ENCODE measurements around the gene PHTF1. TPM values are rescaled to one million over a fixed set of nuclear protein-coding genes. Genes with fewer than 3 reads are reported as not detected.

PHTF1 gene
- polyA plus RNA-seq, 1 experiment = 18.0 TPM

DNA sequence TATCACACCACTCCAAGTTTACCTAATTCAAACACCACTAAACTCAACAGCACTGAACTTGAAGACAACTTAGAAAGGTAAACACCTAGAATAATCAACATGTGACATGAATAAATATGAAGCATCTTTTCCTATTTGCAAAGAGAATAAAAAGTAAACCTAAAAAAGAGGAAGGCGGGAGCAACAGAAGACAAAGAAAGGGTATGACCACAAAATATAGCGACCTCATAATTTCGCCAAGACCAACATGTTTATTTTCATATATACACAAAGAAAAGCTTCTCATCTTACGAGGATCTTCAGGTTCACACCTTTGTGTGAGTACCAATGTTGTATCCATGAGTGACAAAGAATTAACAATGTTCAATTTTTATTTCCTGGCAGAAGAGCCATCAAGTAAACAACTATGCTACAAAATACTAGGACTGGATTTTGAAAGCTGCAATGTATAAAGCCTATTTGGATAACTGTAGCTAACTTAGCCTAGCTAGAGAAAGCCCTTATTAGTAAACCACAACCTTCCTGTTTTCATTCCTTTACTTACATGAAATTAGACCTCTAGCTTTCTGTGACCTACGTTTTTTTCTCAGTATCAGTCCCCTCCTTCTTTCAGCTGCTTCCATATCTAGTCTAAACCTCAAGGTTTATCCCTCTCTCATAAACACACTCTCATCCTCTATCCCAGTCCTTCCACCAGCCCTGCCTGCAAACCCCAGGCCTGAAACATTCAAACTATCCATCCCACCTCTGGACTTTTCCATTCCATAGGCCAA is 21.3 kb upstream of the PHTF1 start:
- POLR2A ChIA-PET = no interaction called here

DNA sequence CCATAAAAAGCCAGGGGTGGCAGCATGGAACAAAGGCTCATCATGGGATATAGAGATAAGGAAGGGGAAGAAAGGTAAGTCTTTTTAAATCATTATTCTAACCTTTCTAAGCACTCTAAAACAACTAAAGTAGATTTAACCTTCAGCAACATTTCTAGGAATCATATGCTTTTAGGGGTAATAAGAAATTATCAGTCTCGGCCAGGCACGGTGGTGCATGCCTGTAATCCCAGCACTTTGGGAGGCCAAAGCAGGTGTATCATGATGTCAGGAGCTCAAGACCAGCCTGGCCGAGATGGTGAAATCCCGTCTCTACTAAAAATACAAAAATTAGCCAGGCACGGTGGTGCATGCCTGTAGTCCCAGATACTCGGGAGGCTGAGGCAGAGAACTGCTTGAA is 20.3 kb upstream of the PHTF1 start:
- Histone ChIP-seq H3K27me3 (ENCODE audit: control insufficient read depth, insufficient read depth, low read length) (no peaks in the 10 kb centered on the region), H3K9me3 (ENCODE audit: control insufficient read depth, insufficient read depth, low read length) (no peaks in the 10 kb centered on the region), H3K4me3 (ENCODE audit: low read depth, low read length) (no peak overlapping the region), H3K27ac (ENCODE audit: low read depth, low read length) (no peak overlapping the region)
- CTCF ChIA-PET = no interaction called here
- no peak for TF ChIP-seq CTCF (IDR thresholded peaks at IDR 0.05; ENCODE audit: low read depth, low read length)
- no peak for DNase-seq (ENCODE audit: low read depth, low spot score)
- POLR2A ChIA-PET = no interaction called here

More for the DNA sequence above, 21.3 kb upstream of the PHTF1 start:
- DNase-seq (ENCODE audit: low read depth, low spot score) = no peak
- CTCF ChIA-PET = interaction anchor here (1.3 kb wide), 1 partner anchor 641 kb away, joined by 4 read pairs; no protein-coding TSS in a partner anchor
- TF ChIP-seq CTCF (IDR thresholded peaks at IDR 0.05; ENCODE audit: low read depth, low read length) = no peak
- H3K4me3 ChIP-seq (ENCODE audit: low read depth, low read length) = no peak overlapping the region
- no peak overlapping the region for H3K27ac ChIP-seq (ENCODE audit: low read depth, low read length)
- no peaks in the 10 kb centered on the region for H3K9me3 ChIP-seq (ENCODE audit: control insufficient read depth, insufficient read depth, low read length)
- H3K27me3 ChIP-seq (ENCODE audit: control insufficient read depth, insufficient read depth, low read length) = no peaks in the 10 kb centered on the region

- DNase-seq (ENCODE audit: low read depth, low spot score) = no peak
- Histone ChIP-seq H3K27me3 (ENCODE audit: control insufficient read depth, insufficient read depth, low read length) (no peaks in the 10 kb centered on the region), H3K27ac (ENCODE audit: low read depth, low read length) (no peak overlapping the region), H3K4me3 (ENCODE audit: low read depth, low read length) (no peak overlapping the region), H3K9me3 (ENCODE audit: control insufficient read depth, insufficient read depth, low read length) (no peaks in the 10 kb centered on the region)
- ChIA-PET CTCF (no interaction called here), POLR2A (no interaction called here)
- TF ChIP-seq CTCF (IDR thresholded peaks at IDR 0.05; ENCODE audit: low read depth, low read length) = no peak
Observed at GRCh38 chr1:113777561-113777960, 18.3 kb upstream of the PHTF1 start.

DNA sequence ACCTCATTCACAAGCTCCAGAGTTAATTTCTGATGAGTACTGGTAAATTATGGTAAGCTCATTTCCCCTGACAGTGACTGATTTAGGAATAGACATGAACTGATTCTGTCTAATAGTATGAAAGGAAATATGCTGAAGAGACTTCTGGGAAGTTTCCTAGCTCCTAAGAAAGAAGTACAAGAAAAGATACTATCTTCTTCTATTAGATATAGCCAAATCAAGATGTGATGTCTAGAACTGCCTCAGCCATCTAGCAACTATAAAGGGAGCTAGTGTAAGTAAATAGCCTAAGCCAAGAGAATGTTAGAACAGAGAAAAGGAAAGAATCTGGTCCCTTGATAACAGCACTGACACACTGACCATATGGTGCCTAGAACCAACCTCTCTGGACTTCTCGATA is 10.7 kb upstream of the PHTF1 start:
- ChIA-PET POLR2A (no interaction called here), CTCF (interaction anchor here (0.6 kb wide), 1 partner anchor 549 kb away, joined by 4 read pairs; no protein-coding TSS in a partner anchor)
- no peak overlapping the region for H3K4me3 ChIP-seq (ENCODE audit: low read depth, low read length)
- TF ChIP-seq CTCF (IDR thresholded peaks at IDR 0.05; ENCODE audit: low read depth, low read length) = no peak
- H3K27ac ChIP-seq (ENCODE audit: low read depth, low read length) = no peak overlapping the region
- no peaks in the 10 kb centered on the region for H3K9me3 ChIP-seq (ENCODE audit: control insufficient read depth, insufficient read depth, low read length)
- no peak for DNase-seq (ENCODE audit: low read depth, low spot score)
- no peaks in the 10 kb centered on the region for H3K27me3 ChIP-seq (ENCODE audit: control insufficient read depth, insufficient read depth, low read length)

- no peak overlapping the region for H3K4me3 ChIP-seq (ENCODE audit: low read depth, low read length)
- no peaks in the 10 kb centered on the region for H3K9me3 ChIP-seq (ENCODE audit: control insufficient read depth, insufficient read depth, low read length)
- POLR2A ChIA-PET = no interaction called here
- H3K27ac ChIP-seq (ENCODE audit: low read depth, low read length) = no peak overlapping the region
- TF ChIP-seq CTCF (IDR thresholded peaks at IDR 0.05; ENCODE audit: low read depth, low read length) = no peak
- CTCF ChIA-PET = no interaction called here
- DNase-seq (ENCODE audit: low read depth, low spot score) = no peak
- no peaks in the 10 kb centered on the region for H3K27me3 ChIP-seq (ENCODE audit: control insufficient read depth, insufficient read depth, low read length)
Observed at GRCh38 chr1:113769601-113769970, 10.3 kb upstream of the PHTF1 start.

Data from AG04450 (cell line).